Embryonic facial prominence (tissue), 1 donor: ENCODE results near the gene SFTPD.
A peak's percentile ranks its signal among the peaks of the same experiment; 100 is the strongest.
"Not testable (repeated sequence)": the region's sequence is repeated elsewhere in the genome, so short reads cannot be mapped to it uniquely, and the experiment has no call there.

Experiments
- DNase-seq: peaks from one replicate; pipeline ENCODE4 v3.0.0-alpha.2; 2016; ENCODE audit errors: extremely low spot score

The SFTPD gene

GRCh38 chr10:79948976-79949722, at the start of gene SFTPD:
TSS of gene SFTPD (minus strand) at chr10:79949105. CDS start at chr10:79946659, 2,446 bp downstream.
- DNase-seq, result no peak

DNA sequence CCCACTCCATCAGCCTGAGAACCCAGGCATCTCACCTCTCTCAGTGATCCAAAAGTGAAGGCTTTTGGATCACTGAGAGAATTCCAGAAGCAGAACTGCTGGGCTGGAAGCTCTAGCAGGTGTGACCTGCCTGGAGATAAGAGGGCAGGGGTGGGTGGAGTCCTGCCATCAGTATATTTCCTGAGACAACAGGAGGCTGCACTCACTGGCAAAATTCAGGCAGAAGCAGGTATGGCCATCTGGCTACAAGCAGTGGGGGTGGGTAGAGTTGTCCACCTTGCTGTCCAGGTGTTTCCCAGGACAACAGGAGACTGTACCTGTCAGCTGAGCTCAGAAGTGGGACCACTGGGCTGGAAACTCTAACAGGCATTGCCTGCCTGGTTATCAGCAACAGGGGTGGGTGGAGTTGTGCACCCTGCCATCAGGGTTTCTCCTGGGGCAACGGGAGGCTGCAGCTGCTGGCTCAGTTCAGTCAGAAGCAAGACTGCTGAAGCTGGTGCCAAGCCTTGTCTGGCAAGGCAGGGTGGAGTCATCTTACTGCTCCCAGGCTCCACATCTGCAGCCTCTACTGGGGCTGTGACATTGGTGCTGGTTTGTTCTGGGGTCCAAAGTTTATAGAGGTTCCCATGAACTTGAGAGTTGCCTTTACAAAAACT, 47.2 kb upstream of the SFTPD start:
- no peak for DNase-seq

DNA sequence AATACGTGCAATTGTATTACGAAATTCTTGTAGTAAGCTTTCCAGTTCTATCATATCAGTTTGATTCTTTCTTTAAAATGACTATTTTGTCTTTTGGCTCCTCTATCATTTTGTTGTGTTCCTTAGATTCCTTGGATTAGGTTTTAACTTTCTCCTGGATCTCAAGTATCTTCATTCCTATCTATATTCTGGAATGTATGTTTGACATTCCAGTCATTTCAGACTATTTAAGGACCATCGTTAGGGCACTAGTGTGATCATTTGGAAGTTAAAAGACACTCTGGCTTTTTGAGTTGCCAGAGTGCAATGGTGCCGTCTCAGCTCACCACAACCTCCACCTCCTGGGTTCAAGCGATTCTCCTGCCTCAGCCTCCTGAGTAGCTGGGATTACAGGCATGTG, 45.7 kb upstream of the SFTPD start:
- no peak for DNase-seq

DNA sequence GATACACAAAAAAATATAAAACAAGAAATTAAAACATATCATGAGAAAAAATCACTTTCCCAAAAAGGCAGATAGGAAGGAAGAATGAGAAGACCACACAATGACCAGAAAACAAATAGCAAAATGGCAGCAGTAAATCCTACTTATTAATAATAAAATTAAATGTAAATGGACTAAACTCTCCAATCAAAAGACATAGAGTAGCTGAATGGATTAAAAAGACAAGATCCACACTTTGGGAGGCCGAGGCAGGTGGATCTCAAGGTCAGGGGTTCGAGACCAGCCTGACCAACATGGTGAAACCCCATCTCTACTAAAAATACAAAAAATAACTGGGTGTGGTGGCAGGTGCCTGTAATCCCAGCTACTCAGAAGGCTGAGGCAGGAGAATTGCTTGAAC, 39.3 kb upstream of the SFTPD start:
- not testable (repeated sequence) for DNase-seq

- DNase-seq, result not testable (repeated sequence)
These were observed 37.8 kb upstream of the SFTPD start for GRCh38 chr10:79986661-79987060.

GRCh38 chr10:79985481-79986072, 36.7 kb upstream of the SFTPD start:
- DNase-seq, result no peak

DNA sequence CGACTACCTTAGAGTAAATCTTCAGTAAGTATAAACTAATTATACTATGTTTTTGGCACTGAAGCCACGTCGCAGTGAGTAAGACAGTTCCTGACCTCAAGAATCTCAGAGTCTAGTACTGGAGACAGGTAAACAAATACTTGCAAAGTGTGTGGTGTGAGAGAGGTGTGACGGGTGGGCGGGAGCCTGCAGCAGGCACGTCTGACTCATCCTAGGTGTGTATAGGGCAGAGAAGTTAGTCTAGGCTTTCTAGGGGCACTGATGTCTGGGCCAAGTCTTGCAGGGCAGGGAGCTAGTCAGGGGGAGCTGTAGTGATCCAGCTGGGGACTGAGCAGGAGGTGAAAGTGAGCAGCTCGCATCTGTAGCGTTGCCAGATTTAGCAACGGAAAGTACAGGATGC, 35.9 kb upstream of the SFTPD start:
- no peak for DNase-seq

DNA sequence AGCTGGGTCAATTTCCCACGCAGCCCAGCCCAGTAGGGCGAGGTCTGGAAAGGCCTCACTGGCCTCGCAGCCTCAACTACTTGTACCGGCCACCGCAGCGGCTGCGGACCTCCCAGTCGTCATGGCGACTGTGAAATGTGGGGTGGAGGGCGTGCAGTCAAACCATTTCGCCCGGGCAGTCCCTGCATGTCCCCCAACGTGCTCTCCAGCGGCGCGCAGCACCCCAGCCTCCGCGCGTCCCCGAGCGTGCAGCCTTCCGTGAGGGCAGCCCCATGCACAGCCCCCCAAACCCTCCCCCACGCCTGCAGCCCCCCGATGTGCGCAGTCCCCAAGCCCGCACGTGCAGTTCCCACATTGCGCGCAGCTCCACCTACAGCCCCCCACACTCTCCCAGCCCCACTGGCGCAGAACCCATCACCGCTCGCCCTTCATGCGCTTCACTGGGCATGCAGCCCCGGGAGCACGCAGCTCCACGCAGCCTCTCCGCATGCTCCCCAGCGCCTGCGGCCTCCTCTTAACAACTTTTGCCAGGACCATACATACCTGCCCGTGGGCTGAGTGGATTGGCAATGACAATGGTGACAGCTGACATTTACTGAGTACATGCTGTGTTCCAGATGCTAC, 34.5 kb upstream of the SFTPD start:
- DNase-seq, result no peak

GRCh38 chr10:79982861-79983260, 34.0 kb upstream of the SFTPD start:
- DNase-seq, result no peak

GRCh38 chr10:79982362-79982800, 33.5 kb upstream of the SFTPD start:
- DNase-seq, result no peak

GRCh38 chr10:79981450-79982361, 32.8 kb upstream of the SFTPD start:
- peak; percentile 31 for DNase-seq

- no peak for DNase-seq
These were observed 31.8 kb upstream of the SFTPD start for GRCh38 chr10:79980711-79981110.

GRCh38 chr10:79979976-79980687, 31.2 kb upstream of the SFTPD start:
- no peak for DNase-seq

- DNase-seq, result no peak
These were observed 30.5 kb upstream of the SFTPD start for GRCh38 chr10:79979310-79979975.

- DNase-seq, result no peak
These were observed 28.1 kb upstream of the SFTPD start for GRCh38 chr10:79976999-79977398.

DNA sequence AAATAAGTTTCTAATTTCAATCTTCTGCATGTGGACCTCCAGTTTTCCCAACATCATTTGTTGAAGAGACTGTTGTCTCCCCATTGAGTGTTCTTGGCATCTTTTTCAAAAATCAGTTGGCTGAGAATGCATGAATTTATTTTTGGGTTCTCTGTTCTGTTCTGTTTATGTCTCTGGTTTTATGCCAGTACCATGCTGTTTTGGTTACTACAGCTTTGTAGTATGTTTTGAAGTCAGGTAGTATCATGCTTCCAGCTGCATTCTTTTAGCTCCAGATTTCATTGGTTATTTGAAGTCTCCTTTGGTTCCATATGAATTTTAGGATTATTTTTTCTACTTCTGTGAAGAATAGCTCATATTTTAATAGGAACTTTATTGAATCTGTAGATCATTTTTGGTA, 21.2 kb upstream of the SFTPD start:
- DNase-seq, result no peak

DNA sequence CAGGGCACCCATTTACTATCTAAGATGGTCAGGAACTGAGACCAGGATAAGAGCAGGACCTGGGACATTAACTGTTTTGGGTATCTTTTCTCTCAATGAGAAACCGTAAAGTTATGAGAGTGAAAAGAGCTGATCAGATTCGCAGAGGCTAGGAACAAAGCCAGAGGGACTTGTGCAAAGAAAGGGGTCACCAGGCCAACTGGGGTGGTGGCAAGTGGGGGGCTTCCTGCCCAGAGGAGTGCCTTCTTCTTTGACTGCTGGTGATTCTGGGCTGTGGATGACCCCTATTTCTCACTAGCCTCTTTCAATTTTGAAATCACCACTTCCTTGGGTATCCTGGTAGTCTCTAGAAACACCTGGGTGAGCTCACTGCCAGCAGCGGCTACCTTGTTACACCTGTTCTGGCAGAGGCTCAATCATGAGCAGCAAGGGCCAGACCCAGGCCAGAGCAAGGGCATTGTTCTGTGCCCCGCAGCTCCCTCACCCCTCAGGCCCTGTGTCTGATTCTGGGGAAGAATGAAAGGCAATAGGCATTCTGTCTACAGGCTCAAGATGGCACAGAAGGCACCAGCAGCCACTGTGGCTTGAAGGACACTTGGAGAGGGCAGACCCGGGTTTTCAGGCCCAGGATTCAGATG, 999 bp downstream of the SFTPD start:
- no peak for DNase-seq

GRCh38 chr10:79947083-79947415, 1.9 kb downstream of the SFTPD start:
- no peak for DNase-seq

GRCh38 chr10:79946271-79947082, 2.4 kb downstream of the SFTPD start:
- no peak for DNase-seq
